ENCODE data around the gene KCTD11. TPM values are rescaled to one million over a fixed set of nuclear protein-coding genes. Genes with fewer than 3 reads are reported as not detected.
"Not testable (repeated sequence)": the region's sequence is repeated elsewhere in the genome, so short reads cannot be mapped to it uniquely, and the experiment has no call there.

The KCTD11 gene
- total RNA-seq, 1 donor, result 0.73 TPM

DNA sequence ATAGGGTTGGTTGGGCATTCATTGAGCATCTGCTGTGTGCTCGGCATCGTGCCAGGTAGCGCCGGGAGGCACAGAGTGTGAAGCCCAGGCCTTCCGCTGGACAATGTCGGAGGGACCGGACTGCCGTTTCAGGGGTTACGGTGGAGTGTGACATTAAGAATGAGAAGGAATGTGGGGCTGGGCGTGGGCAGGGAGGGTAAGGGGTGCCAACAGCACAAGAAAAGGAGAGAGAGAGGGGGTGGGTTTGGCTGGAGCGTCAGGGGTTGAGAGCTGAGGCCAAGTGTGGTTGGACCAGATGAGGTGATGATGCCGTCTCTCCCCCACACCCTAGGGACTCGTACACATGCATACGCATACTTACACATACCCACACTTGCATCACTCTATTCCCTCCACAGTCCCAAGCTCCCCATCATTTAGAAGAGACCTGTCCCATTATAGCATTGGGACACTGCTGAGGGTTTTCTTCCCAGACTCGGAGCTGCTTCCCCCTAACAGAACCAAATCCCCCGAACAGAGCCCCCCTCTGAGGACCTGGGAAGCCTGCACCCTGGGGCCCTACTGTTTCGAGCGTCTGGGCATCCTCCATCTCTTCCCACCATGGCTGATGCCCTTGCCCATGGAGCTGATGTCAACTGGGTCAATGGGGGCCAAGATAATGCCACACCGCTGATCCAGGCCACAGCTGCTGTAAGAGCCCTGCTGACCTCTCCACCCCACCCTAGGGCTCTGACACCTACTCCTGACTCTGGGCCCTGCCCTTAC lies 3.3 kb upstream of the KCTD11 start:
- H3K4me1 ChIP-seq (ENCODE audit: insufficient read depth, low read length), result peaks cover 29% of the 10 kb centered on the region
- no peak overlapping the region for H3K4me3 ChIP-seq (ENCODE audit: low read length)
- H3K27me3 ChIP-seq (ENCODE audit: insufficient read depth, low read length), result no peaks in the 10 kb centered on the region
- H3K9me3 ChIP-seq (ENCODE audit: low read depth, low read length), result no peaks in the 10 kb centered on the region

DNA sequence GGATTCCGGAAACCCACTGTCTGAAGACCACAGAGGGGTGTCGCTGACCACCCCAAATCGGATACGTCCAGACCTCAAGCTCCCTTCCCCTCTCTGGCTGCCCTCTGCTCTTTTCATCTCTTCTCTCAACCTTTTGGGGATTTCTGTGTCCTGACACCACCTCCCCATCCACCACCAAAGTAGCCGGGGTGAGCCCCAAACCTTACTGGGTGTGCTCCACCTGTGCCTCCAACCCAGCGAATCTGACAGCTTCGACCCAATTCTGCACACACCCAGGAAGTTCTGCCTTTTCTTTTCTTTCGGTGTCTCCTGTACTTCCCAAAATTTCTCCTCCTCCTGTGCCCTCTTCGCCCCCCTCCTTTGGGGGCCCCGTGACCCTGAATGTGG lies 534 bp downstream of the KCTD11 start:
- Histone ChIP-seq H3K4me1 (ENCODE audit: insufficient read depth, low read length) (peaks cover 40% of the 10 kb centered on the region), H3K9me3 (ENCODE audit: low read depth, low read length) (no peaks in the 10 kb centered on the region), H3K27me3 (ENCODE audit: insufficient read depth, low read length) (no peaks in the 10 kb centered on the region), H3K4me3 (ENCODE audit: low read length) (peak overlapping the region; percentile 59)

DNA sequence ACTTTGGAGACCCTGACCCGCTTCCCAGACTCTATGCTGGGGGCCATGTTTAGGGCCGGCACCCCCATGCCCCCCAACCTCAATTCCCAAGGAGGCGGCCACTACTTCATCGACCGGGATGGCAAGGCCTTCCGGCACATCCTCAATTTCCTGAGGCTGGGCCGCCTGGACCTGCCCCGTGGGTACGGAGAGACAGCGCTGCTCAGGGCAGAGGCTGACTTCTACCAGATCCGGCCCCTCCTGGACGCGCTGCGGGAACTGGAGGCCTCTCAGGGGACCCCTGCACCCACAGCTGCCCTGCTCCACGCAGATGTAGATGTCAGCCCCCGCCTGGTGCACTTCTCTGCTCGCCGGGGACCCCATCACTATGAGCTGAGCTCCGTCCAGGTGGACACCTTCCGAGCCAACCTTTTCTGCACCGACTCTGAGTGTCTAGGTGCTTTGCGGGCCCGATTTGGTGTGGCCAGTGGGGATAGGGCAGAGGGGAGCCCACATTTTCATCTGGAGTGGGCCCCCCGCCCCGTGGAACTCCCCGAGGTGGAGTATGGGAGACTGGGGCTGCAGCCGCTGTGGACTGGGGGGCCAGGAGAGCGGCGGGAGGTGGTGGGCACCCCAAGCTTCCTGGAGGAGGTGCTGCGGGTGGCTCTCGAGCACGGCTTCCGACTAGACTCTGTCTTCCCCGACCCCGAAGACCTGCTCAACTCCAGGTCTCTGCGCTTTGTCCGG lies 1.1 kb downstream of the KCTD11 start:
- H3K27me3 ChIP-seq (ENCODE audit: insufficient read depth, low read length), result no peaks in the 10 kb centered on the region
- H3K9me3 ChIP-seq (ENCODE audit: low read depth, low read length), result no peaks in the 10 kb centered on the region
- H3K4me3 ChIP-seq (ENCODE audit: low read length), result no peak overlapping the region
- H3K4me1 ChIP-seq (ENCODE audit: insufficient read depth, low read length), result peaks cover 40% of the 10 kb centered on the region

DNA sequence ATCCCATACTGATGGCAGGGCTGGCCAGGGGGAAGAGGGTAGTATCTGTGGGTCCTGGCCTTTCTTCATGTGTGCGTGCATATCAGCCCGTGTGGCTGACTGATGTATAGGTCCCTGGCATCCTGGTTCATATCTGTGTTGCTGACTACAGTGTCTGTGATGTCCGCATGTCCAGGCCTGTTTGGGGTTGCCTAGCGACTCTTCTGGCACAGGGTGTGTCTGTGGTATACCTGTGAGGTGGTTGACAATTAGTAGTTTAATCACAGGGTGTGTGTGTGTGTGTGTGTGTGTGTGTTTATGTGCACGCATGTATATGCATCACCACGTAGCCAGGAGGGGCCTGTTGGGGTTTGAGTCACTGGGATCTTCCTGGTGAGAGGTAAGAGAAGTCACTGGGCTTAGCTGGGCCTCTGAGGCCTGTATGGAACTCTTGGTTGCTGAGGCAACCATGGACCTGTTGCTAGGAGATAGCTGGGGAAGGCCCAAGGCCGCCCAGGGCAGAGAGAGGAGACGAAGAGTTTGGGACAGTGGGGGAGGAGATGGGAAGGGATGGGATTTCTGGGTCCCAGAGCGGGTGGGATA lies 2.4 kb downstream of the KCTD11 start:
- Histone ChIP-seq H3K9me3 (ENCODE audit: low read depth, low read length) (no peaks in the 10 kb centered on the region), H3K4me3 (ENCODE audit: low read length) (no peak overlapping the region), H3K4me1 (ENCODE audit: insufficient read depth, low read length) (peaks cover 40% of the 10 kb centered on the region), H3K27me3 (ENCODE audit: insufficient read depth, low read length) (no peaks in the 10 kb centered on the region)

DNA sequence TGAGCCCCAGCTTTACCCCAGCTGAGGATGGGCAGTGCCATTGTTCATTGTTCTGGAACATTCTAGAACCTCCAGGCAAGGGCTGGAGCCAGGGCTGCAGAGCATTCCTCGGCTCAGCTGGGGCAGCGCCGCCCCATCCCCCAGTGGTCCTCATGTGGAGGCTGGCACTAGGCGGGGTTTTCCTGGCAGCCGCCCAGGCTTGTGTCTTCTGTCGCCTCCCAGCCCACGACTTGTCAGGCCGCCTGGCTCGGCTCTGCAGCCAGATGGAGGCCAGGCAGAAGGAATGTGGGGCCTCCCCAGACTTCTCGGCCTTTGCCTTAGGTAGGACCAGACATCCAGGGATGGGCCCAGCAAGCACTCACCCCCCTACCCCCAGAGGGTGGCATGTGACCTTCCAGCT lies 3.1 kb downstream of the KCTD11 start, which contains the start of gene TMEM95:
Gene TMEM95 (plus strand): TSS at position 104 of the 400 bp plus-strand sequence. CDS start 49 bp downstream, at position 153.
- H3K27me3 ChIP-seq (ENCODE audit: insufficient read depth, low read length), result no peaks in the 10 kb centered on the region
- no peak within 1 kb of the TSS for H3K4me3 ChIP-seq (ENCODE audit: low read length)
- H3K9me3 ChIP-seq (ENCODE audit: low read depth, low read length), result no peaks in the 10 kb centered on the region
- peaks cover 40% of the 10 kb centered on the region for H3K4me1 ChIP-seq (ENCODE audit: insufficient read depth, low read length)

DNA sequence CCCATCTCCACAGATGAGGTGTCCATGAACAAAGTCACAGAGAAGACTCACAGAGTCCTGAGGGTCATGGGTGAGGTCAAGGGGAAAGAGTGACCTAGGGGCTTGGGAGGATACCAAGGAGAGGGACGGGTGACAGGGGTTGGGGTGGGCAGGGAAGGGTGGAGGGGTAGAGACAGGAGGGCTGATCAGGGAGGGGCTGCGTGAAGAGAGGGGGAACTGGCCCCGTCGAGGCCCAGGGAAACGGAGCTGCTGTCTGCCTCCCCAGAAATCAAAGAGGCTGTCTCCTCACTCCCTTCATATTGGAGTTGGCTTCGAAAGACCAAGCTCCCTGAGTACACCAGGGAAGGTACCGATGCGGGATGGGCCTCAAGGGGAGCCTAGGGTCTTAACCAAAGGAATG lies 3.6 kb downstream of the KCTD11 start:
- Histone ChIP-seq H3K4me1 (ENCODE audit: insufficient read depth, low read length) (peaks cover 37% of the 10 kb centered on the region), H3K27me3 (ENCODE audit: insufficient read depth, low read length) (no peaks in the 10 kb centered on the region), H3K4me3 (ENCODE audit: low read length) (no peak overlapping the region), H3K9me3 (ENCODE audit: low read depth, low read length) (no peaks in the 10 kb centered on the region)

DNA sequence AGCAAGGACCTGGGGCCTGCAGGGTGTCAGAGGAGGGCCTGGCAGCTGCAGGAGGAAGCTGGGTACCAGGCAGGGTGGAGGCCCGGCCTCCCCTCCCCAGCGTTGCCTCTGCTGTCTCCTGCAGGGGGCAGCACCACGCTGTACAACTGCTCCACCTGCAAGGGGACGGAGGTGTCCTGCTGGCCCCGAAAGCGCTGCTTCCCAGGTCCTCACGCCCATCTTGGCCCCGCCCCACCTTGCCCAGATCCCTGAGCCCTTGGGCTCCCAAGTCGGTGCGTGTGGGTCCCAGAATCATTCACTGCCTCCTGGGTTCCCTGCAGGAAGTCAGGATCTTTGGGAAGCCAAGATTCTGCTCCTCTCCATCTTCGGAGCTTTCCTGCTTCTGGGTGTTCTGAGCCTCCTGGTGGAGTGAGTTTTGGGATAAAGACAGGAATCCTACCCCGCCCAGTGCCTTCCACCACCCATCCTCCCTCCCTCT lies 4.1 kb downstream of the KCTD11 start:
- Histone ChIP-seq H3K27me3 (ENCODE audit: insufficient read depth, low read length) (no peaks in the 10 kb centered on the region), H3K9me3 (ENCODE audit: low read depth, low read length) (no peaks in the 10 kb centered on the region), H3K4me1 (ENCODE audit: insufficient read depth, low read length) (peaks cover 31% of the 10 kb centered on the region), H3K4me3 (ENCODE audit: low read length) (no peak overlapping the region)

DNA sequence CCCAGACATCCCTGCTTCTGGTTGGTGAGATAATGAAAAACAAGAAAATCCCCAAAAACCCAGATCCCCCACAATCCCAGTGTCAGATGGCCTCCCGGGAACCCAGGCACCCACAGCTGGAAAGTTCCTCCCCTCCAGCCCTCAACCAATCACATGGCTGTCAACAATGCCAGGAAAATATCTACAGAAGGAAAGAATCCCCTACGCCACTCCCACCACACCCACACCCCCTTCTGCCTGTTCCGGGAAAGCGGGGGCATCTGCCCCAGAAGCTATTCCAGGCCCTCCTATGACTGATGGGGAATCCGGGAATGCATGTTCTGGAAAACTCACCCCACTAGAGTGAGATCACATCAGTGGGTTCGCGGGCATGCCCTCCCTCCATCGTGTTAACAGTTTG lies 4.8 kb downstream of the KCTD11 start:
- Histone ChIP-seq H3K9me3 (ENCODE audit: low read depth, low read length) (no peaks in the 10 kb centered on the region), H3K4me3 (ENCODE audit: low read length) (no peak overlapping the region), H3K4me1 (ENCODE audit: insufficient read depth, low read length) (peaks cover 28% of the 10 kb centered on the region), H3K27me3 (ENCODE audit: insufficient read depth, low read length) (no peaks in the 10 kb centered on the region)

DNA sequence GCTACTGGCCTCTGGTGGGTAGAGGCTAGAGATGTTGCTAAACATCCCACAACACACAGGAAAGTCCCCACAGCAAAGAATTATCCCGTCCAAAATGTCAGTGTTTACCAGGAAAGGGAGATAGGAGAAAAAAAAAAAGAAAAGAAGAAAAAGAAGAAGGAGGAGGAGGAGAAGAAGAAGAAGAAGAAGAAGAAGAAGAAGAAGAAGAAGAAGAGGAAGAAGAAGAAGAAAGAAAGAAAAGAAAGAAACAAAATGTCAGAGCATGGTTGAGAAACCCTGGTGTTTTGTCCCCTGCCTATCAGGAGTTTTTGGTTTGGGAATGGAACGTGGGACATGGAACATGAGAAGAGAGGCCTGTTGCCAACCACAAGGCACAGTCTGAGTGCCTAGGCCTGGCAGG lies 5.4 kb downstream of the KCTD11 start:
- Histone ChIP-seq H3K4me1 (ENCODE audit: insufficient read depth, low read length) (peaks cover 24% of the 10 kb centered on the region), H3K9me3 (ENCODE audit: low read depth, low read length) (no peaks in the 10 kb centered on the region), H3K4me3 (ENCODE audit: low read length) (no peak overlapping the region), H3K27me3 (ENCODE audit: insufficient read depth, low read length) (no peaks in the 10 kb centered on the region)

DNA sequence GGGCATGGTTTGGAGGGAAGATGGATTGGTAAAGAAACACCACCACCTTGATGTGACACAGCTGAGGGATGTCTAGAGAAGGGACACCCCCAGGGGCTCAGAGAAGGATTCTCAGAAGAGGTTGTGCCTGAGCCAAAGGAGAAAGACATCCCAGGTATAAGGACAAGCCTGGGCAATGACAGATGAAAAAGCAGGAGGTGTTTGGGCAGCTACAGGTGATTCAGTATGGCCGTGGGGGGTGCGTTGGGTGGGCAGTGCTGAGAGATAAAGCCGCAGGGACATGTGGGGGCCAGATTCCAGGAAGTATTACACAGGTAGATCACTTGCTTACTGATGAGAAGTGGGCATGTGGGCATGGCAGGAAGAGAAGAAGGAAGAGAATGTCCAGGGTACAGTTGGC lies 9.9 kb downstream of the KCTD11 start:
- H3K9me3 ChIP-seq (ENCODE audit: low read depth, low read length), result no peaks in the 10 kb centered on the region
- no peaks in the 10 kb centered on the region for H3K27me3 ChIP-seq (ENCODE audit: insufficient read depth, low read length)
- H3K4me1 ChIP-seq (ENCODE audit: insufficient read depth, low read length), result no peaks in the 10 kb centered on the region
- H3K4me3 ChIP-seq (ENCODE audit: low read length), result no peak overlapping the region

DNA sequence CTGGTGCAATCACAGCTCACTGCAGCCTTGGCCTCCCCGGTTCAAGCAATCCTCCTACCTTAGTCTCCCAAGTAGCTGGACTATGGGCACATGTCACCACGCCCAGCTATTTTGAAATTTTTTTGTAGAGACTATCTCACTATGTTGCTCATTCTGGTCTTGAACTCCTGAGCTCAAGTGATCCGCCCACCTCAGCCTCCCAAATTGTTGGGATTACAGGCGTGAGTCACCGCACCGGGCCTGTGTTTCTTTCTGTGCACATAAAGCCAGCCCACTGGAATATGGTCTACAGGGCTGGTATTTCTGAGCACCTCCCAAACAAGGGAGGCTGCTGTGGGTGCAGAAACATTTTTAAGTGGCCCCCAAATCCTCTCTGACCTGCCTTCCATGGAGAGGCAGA lies 11.3 kb downstream of the KCTD11 start:
- H3K4me3 ChIP-seq (ENCODE audit: low read length), result no peak overlapping the region
- no peaks in the 10 kb centered on the region for H3K4me1 ChIP-seq (ENCODE audit: insufficient read depth, low read length)
- no peaks in the 10 kb centered on the region for H3K9me3 ChIP-seq (ENCODE audit: low read depth, low read length)
- no peaks in the 10 kb centered on the region for H3K27me3 ChIP-seq (ENCODE audit: insufficient read depth, low read length)

DNA sequence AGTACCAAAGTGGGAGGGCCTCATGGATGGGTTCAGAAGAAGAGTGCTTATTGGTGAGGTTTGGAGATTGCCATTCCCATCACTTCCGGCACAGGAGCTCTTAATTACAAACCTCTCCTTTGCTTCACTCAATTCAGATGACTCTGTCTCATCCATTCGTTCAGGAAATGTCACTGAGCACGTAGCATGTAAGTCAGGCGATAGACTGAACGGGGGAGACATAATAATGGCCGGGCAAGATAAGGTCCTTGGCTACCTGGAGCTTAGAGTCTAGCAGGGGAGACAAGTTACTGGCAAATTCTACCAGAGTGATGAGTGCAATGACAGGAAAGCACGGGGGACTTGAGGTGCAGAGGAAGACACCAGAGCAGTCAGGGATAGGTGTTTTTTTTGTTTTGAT lies 14.0 kb downstream of the KCTD11 start:
- H3K4me1 ChIP-seq (ENCODE audit: insufficient read depth, low read length); H3K27me3 ChIP-seq (ENCODE audit: insufficient read depth, low read length); H3K9me3 ChIP-seq (ENCODE audit: low read depth, low read length); H3K4me3 ChIP-seq (ENCODE audit: low read length): not testable (repeated sequence)

DNA sequence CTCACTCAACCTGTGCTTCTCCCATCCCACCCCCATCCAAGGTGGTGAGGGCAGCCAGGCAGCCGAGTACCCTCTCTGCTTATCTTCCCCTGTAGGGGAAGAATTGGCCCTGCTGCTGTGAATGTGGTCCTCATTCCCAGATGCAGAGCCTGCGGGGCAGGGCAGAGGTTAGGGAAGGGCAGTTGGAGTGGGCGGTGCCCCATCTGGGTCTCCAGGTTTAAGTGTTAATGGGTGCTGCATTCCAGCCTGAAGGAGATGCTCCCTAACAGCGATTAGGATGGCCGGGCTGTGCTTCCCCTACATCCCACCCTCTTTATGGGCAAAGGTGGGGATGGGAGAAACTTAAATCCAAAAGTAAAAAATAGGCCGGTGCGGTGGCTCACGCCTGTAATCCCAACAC lies 15.1 kb downstream of the KCTD11 start:
- Histone ChIP-seq H3K27me3 (ENCODE audit: insufficient read depth, low read length) (no peaks in the 10 kb centered on the region), H3K4me3 (ENCODE audit: low read length) (no peak overlapping the region), H3K9me3 (ENCODE audit: low read depth, low read length) (no peaks in the 10 kb centered on the region), H3K4me1 (ENCODE audit: insufficient read depth, low read length) (no peaks in the 10 kb centered on the region)

DNA sequence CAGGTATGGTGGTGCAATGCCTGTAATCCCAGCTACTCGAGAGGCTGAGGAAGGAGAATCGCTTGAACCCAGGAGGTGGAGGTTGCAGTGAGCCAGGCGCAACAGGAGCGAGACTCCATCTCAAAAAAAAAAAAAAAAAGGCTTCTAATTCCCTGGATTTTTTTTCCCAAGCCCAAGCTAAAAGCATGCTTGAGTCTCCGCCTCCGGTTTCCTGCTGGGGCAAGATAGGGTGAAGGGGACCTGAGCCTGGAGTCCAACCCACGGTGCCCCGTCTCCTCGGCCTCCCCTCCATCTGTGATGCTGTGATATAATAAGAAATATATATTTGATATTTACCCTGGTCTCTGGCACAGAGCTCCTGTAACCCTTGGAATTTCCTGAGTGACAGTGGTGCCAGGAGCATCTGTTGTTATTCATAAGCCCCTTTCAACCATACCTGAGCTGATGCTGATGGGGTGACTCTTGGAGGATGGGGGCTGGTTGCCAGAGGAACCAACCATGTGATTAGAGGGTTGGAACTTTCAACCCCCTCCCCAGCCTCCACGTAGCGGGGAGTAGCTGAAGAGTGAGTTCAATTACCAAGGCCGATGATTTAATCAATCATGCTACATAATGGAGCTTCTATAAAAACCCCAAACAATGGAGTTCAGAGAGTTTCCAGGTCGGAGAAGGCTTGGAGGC lies 16.1 kb downstream of the KCTD11 start:
- H3K27me3 ChIP-seq (ENCODE audit: insufficient read depth, low read length), result no peaks in the 10 kb centered on the region

DNA sequence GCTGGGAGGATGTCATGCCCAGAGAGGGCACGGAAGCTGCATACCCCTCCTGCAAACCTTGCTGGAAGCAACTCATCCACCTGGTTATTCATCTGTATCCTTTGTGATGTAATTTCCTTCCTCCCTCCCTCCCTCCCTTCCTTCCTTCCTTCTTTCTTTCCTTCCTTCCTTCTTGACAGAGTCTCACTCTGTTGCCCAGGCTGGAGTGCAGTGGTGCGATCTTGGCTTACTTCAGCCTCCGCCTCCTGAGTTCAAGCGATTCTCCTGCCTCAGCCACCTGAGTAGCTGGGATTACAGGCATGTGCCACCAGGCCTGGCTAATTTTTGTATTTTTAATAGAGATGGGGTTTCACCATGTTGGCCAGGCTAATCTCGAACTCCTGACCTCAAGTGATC lies 16.6 kb downstream of the KCTD11 start:
- H3K4me3 ChIP-seq (ENCODE audit: low read length); H3K4me1 ChIP-seq (ENCODE audit: insufficient read depth, low read length); H3K27me3 ChIP-seq (ENCODE audit: insufficient read depth, low read length); H3K9me3 ChIP-seq (ENCODE audit: low read depth, low read length): not testable (repeated sequence)

More for the DNA sequence above, 16.1 kb downstream of the KCTD11 start:
- Histone ChIP-seq H3K9me3 (ENCODE audit: low read depth, low read length) (no peaks in the 10 kb centered on the region), H3K4me3 (ENCODE audit: low read length) (no peak overlapping the region), H3K4me1 (ENCODE audit: insufficient read depth, low read length) (no peaks in the 10 kb centered on the region)

All from mononuclear cell (primary cell).